GM18909 (cell line): ENCODE measurements around the gene TOMM5.

Experiments
- ATAC-seq: cut with Tn5 transposase; IDR thresholded peaks from one replicate; pipeline ENCODE4 v1.9.1; 2021; ENCODE audit warnings: mild to moderate bottlenecking; ENCODE audit not compliant: unreplicated experiment, poor library complexity

Gene TOMM5

DNA sequence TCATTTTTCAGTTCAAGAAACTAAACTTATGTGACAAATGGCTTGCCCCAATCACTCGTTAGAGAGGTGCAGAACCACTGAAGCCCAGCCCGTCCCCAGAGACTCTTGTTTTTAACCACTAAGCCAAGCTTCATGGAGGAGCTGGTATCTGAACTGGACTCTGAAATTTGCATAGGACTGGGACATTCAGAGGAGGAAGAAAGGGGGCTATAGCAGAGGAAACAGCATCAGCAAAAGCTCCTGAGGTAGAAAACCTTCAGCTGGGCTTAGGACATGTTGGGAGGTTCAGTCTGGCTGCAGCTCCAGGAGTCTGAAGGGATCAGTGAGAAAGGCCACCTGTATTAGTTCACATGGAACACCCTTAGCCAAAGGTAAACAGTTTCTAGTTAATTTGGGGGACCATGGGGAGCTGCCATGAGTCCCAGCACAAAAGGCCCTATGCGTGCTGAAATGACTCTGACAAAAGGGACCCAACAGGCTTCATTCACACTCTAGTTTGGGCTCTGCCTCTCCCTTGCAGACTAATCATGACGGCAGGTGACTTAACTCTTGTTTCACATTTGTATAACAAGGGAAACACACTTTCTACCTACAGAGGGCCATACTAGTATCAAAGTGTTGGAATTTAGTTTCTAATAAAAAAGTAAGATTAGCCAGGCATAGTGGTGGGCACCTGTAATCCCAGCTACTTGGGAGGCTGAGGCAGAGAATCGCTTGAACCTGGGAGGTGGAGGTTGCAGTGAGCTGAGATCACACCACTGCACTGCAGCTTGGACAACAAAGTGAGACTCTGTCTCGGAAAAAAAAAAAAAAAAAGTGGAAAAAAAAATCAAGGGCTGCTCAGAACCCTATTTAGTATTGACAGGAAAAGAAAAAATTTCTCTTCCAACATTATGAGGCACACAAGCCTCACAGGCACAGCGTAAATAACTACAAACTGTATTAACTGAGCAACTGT is 26.5 kb downstream of the TOMM5 start:
- ATAC-seq, result peak; percentile 84

DNA sequence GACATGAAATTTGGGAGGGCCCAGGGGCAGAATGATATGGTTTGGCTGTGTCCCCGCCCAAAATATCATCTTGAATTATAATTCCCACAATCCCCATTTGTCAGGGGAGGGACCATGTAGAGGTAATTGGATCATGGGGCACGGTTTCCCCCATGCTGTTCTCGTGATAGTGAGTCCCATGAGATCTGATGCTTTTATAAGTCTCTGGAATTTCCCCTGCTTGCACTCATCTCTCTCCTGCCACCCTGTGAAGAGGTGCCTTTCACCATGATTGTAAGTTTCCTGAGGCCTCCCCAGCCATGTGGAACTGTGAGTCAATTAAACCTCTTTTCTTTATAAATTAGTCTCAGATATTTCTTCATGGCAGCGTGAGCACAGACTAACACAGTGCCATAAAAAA is 27.5 kb downstream of the TOMM5 start:
- ATAC-seq, result no peak

DNA sequence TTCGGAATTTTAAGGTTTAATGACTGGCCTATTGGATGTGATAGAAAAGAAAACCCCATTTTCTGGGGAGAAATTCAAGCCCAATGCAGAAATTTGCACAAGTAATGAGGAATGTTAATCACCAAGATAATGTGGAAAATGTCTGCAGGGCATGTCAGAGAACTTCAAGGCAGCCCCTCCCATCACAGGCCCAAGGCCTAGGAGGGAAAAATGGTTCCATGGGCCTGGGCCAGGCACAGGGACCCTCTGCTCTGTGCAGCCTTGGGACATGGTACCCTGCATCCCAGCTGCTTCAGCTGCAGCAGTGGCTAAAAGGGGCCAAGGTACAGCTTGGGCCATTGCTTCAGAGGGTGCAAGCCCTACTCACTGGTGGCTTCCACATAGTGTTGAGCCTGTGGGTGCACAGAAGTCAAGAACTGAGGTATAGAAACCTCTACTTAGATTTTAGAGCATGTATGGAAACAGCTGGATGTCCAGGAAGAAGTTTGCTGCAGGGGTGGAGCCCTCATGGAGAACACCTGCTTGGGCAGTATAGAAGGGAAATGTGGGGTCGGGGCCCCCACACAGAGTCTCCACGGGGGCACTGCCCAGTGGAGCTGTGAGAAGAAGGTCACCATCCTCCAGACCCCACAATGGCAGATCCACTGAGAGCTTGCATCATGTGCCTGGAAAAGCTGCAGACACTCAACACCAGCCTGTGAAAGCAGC is 28.4 kb downstream of the TOMM5 start:
- no peak for ATAC-seq

GRCh38 chr9:37562826-37563225 is 29.6 kb downstream of the TOMM5 start:
- ATAC-seq, result no peak

- ATAC-seq, result no peak
Measured at GRCh38 chr9:37561682-37562081, 30.7 kb downstream of the TOMM5 start.

GRCh38 chr9:37559855-37560592 is 32.4 kb downstream of the TOMM5 start:
- ATAC-seq, result no peak

DNA sequence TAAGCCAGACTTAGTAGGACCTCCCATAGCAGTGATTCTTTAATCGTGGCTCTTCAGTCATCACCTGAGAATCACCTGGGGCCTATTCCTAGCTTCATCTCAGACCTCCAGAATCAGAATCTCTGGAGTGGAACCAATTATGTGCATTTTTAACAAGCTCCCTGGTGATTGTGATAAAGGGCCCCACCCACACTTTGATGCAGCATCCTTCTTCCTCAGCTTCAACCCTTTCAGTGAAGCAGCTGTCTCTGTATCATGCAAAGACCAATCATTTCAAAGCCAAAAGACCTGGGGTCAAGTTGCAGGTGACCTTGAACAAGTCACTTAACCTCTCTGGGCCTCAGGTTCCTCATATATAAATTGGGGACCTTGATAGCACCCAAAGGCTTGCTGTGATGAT is 33.3 kb downstream of the TOMM5 start:
- no peak for ATAC-seq

GRCh38 chr9:37555786-37556185 is 36.6 kb downstream of the TOMM5 start:
- ATAC-seq, result no peak

GRCh38 chr9:37554318-37554717 is 38.1 kb downstream of the TOMM5 start:
- no peak for ATAC-seq

GRCh38 chr9:37551888-37552287 is 40.5 kb downstream of the TOMM5 start:
- ATAC-seq, result no peak

DNA sequence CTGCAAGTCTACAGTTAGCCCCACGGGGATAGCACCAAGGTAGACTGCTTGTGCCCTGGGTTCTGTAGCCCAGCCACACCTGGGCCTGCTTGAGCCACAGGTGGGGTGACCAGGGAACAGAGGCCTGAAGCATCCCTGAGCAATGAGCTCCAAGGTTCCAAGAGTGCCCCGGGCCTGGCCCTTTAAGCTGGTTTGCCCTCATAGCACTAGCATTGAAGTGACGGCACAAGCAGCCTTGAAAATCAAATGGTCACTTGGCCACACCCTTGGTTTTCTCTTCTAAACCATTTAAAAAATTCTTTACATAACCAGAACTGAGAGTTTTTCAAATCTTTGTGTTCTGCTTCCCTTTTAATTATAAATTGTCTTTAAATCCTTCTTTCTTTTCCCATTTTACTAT is 40.9 kb downstream of the TOMM5 start:
- ATAC-seq, result no peak

GRCh38 chr9:37550781-37551180 is 41.6 kb downstream of the TOMM5 start:
- ATAC-seq, result no peak

DNA sequence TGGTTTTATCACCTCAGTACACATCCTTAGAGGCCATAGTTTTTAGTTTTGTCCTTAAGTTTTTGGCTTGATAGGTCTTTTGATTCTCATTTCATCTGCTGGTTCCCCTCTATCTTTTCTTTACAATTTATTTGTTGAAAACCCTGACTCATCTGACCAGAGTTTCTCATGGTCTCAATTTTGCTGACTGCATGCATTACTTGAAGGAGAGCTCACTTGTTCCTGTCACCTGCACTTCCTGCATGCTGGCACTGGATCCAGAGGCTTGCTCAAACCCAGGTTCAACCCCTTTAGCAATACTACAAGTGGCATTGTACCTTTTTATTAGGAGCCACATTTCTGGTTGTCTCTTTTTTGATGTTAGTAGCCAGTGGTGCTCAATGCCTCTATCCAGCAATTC is 42.9 kb downstream of the TOMM5 start:
- ATAC-seq, result no peak

DNA sequence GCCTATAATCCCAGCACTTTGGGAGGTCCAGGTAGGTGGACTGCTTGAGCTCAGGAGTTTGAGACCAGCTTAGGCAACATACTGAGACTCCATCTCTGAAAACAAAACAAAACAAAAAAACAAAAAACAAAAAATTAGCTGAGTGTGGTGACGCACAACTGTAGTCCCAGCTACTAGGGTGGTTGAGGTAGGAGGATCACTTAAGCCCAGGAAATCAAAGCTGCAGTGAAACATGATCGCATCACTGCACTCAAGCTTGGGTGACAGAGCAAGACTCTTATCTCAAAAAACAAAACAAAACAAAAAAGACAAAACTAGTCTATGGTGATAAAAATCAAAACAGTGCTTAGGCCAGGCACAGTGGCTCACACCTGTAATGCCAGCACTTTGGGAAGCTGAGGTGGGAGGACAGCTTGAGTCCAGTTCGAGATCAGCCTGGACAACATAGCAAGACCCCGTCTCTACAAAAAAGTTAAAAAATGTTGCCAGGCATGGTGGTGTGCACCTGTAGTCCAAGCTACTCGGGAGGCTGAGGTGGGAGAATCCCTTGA is 45.0 kb downstream of the TOMM5 start:
- ATAC-seq, result no peak

GRCh38 chr9:37543468-37543867 is 48.9 kb downstream of the TOMM5 start:
- ATAC-seq, result no peak

- ATAC-seq, result no peak
Measured at GRCh38 chr9:37542895-37543294, 49.5 kb downstream of the TOMM5 start.

DNA sequence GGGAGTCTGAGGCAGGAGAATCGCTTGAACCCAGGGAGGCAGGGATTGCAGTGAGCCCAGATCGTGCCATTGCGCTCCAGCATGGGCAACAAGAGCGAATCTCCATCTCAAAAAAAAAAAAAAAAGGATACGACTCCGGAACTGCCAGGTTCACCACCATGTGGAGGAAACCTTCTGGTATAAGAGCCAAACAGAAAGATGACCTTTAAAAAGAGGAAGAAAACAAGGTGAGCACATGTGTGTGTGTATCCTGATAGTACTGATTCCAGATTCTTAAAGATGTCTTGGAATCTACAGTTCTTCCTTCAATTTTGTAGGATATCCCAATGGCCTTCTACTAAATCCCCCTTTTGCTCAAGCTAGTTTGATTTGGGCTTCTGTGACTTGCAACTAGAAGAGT is 49.9 kb downstream of the TOMM5 start:
- no peak for ATAC-seq

- ATAC-seq, result no peak
Measured at GRCh38 chr9:37541465-37541864, 50.9 kb downstream of the TOMM5 start.

DNA sequence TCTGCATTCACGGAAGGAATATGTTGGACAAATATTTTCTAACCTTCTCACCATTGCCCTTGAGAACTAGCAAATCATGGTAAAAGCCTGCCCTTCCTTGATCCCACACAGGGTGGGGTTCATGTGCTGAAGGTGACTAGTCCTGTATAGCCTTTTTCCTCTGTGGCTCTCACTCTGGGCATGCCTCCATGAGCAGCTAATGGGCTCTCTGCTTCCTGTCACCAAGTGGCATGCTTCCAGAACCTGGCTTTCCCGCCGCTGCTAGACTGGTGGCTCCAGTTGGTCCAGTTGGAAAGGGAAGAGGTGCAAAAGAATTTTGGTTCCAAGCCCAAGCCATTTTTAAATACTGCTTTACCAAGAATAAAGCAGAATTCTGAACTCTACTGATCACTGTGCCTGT is 51.8 kb downstream of the TOMM5 start:
- no peak for ATAC-seq

DNA sequence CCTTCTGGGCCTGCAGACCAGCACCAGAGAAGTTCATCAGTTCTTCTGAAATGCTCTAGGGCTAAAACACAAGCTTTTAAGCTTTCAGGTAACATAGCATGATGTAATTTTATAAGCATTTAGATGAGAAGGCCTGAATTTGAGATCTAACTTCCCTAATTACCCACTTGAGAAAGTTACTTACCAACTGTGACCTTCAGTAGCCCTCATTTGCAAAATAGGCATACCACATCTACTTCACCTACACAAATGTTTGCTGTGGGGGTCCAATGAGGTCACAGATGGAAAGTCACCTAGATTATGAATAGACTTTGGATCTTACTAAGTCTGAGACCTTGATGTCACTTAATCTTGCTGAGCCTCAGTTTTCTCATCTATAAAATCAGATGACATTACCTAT is 52.8 kb downstream of the TOMM5 start:
- no peak for ATAC-seq
